Endothelial cell of umbilical vein (primary cell): ENCODE data around the gene NTMT2.

Source experiments
- CTCF ChIP-seq, 2 donors: IDR thresholded peaks; 1 replicate in 1 of 2; 2 replicates in 1 of 2; pipeline ENCODE4 v1.5.1; 2011; ENCODE audit warnings: low read length in 2 of 2, mild to moderate bottlenecking in 2 of 2, moderate library complexity in 2 of 2, control low read depth in 1 of 2, inconsistent platforms in 1 of 2, low read depth in 1 of 2; ENCODE audit not compliant: insufficient read depth in 1 of 2; ENCODE audit errors: extremely low read depth in 1 of 2
- MYC ChIP-seq: IDR thresholded peaks from one replicate; pipeline ENCODE4 v1.6.1; 2011; ENCODE audit warnings: mild to moderate bottlenecking, low read depth, low read length

- no peak for TF ChIP-seq CTCF (IDR thresholded peaks at IDR 0.05; ENCODE audit: extremely low read depth in 1 of 2, insufficient read depth in 1 of 2, low read depth in 1 of 2, low read length in 2 of 2)
- no peak for TF ChIP-seq MYC
Observed at GRCh38 chr1:170198090-170198489, 52.3 kb downstream of the NTMT2 start.
